HG03521 (cell line): ENCODE data around the gene PET117.
"Not testable (repeated sequence)": the region's sequence is repeated elsewhere in the genome, so short reads cannot be mapped to it uniquely, and the experiment has no call there.

Source experiments
- ATAC-seq: cut with Tn5 transposase; IDR thresholded peaks from one replicate; pipeline ENCODE4 v1.9.1; 2021; ENCODE audit warnings: mild to moderate bottlenecking, moderate library complexity; ENCODE audit not compliant: unreplicated experiment

The PET117 gene

GRCh38 chr20:18156045-18156444, 18.4 kb downstream of the PET117 start:
- no peak for ATAC-seq

DNA sequence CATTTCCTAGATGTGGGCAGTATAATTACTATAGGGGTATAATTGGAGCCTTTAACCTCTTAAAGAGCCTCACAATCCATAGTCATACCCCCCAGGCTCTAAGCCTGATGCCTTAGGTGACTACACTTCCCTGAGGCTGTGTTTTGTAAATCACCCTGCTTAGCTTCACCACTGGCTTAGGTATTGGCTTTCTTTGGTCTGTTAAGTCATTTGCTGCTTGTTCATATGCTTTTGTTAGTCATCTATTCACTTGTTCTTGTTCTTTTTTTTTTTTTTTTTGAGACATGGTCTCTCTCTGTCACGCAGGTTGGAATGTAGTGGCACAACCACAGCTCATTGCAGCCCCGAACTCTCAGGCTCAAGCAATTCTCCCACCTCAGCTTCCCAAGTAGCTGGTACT, 26.7 kb downstream of the PET117 start:
- ATAC-seq: no peak

DNA sequence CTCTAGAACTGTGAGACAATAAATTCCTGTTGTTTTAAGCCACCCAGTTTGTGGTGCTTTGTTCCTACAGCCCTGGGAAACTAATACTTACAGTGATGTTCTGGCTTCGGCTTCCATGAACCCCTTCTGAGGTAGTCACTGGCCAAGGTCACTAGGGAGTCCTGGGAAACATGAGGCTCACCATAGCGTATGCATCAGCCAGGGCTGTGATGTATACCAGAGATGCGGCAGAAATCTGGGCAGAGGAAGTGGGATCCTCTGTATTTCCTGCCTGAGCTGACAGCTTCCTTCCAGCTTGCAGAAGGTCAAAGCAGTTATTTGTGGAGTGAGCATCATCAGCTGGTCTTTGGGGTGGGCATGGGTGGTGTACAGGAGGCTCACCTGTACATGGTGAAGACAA, 27.9 kb downstream of the PET117 start:
- no peak for ATAC-seq

- no peak for ATAC-seq
Observed at GRCh38 chr20:18166241-18166881, 28.7 kb downstream of the PET117 start.

- ATAC-seq: no peak
Observed at GRCh38 chr20:18166950-18167349, 29.3 kb downstream of the PET117 start.

- no peak for ATAC-seq
Observed at GRCh38 chr20:18172379-18172778, 34.7 kb downstream of the PET117 start.

- ATAC-seq: no peak
Observed at GRCh38 chr20:18174906-18175683, 37.4 kb downstream of the PET117 start.

- no peak for ATAC-seq
Observed at GRCh38 chr20:18176318-18176785, 38.7 kb downstream of the PET117 start.

- ATAC-seq: not testable (repeated sequence)
Observed at GRCh38 chr20:18180366-18180765, 42.7 kb downstream of the PET117 start.

- no peak for ATAC-seq
Observed at GRCh38 chr20:18180815-18181214, 43.2 kb downstream of the PET117 start.

DNA sequence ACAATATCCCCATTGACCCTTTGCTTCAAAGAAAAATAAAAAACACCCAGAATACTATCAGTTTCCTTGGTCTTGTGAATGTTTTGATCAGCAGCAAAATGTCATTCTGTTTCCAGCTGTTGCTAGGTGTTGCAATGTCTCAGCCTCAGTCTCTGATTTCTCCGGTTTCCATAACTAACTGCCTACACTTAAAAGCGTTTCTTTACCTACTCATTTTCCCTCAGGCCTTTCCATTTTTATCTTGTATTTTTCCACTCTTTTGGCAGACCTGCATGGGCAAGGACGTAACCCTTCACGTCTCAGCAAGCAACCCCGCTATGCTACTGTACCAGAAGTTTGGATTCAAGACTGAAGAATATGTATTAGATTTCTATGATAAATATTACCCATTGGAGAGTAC, 49.4 kb downstream of the PET117 start:
- no peak for ATAC-seq

- no peak for ATAC-seq
Observed at GRCh38 chr20:18188434-18188833, 50.8 kb downstream of the PET117 start.

- no peak for ATAC-seq
Observed at GRCh38 chr20:18190338-18191233, 52.9 kb downstream of the PET117 start.

DNA sequence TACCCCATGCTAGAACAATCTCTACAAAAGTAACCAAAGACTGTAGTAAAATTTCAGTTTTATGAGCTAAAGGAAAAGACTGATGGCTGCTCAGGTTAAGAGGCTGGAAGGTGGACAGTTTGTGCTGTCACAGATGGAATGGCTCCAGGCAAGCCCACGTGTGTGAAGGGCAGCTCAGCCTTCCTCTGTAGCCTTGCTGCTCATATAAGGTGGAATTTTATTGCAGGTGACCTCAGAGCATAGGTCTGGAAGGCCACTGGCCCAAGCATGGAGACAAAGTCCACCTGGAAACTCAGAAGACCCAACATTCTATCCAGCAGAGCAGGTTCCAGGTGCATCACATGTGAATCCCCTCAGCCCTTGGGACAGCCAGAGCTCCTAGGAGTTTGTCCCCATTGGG, 53.6 kb downstream of the PET117 start:
- no peak for ATAC-seq
